K562 (cell line): Measurements from ENCODE around the gene SLC7A8. TPM values are rescaled to one million over a fixed set of nuclear protein-coding genes. Genes with fewer than 3 reads are reported as not detected.
A peak's percentile ranks its signal among the peaks of the same experiment; 100 is the strongest.

ENCODE experiments used
- ATAC-seq: fragments of 200-7000 bp; cut with Tn5 transposase; 3 replicates; pipeline ENCODE4 v1.9.1; 2020; ENCODE audit warnings: moderate library complexity
- BruUV-seq: library from RNA; stranded (reverse); fragments of 400-500 nt; replicated peaks from 2 replicates; lab custom pipeline; 2021; lab: Mats Ljungman, UMichigan
- CTCF ChIA-PET: fragments of 300-600 bp; formaldehyde crosslinking; extraction: SDS; loops from one replicate; lab custom pipeline; 2021; ENCODE audit warnings: low intra/inter-chr PET ratio; lab: Yijun Ruan, JAX
- POLR2A ChIA-PET: fragments of 300-600, 350-650 bp; sonication (Branson Sonifier 250); formaldehyde crosslinking; extraction: SDS; loops from one replicate; lab custom pipeline; 2021; ENCODE audit warnings: antibody characterized with exemption, inconsistent platforms; lab: Yijun Ruan, JAX
- DNase-seq, 4 experiments: peaks; one replicate each; pipeline versions ENCODE4 v3.0.0 to v3.0.0-alpha.2; 2011 to 2018; ENCODE audit warnings: low spot score in 3 of 4, mixed read lengths in 3 of 4; ENCODE audit errors: extremely low read depth in 1 of 4
- FAIRE-seq: peaks from 2 replicates; lab custom pipeline; 2011; peaks lifted over from hg19 to GRCh38; lab: Jason Lieb, UNC
- H2AFZ ChIP-seq: 2 replicates; pipeline ENCODE4 v1.6.0; 2011; ENCODE audit warnings: low read depth, low read length, control low read depth, inconsistent platforms
- H3K27ac ChIP-seq: fragments of 200-600 bp; 3 replicates; pipeline ENCODE4 v1.8.0; 2011; ENCODE audit warnings: low read depth, mild to moderate bottlenecking, control low read depth, inconsistent platforms, low read length, moderate library complexity, mixed read lengths; ENCODE audit errors: extremely low read depth
- H3K27me3 ChIP-seq, 2 experiments: fragments of 300-600 bp in 1 of 2; 2 replicates in 1 of 2; 3 replicates in 1 of 2; pipeline versions ENCODE4 v1.6.0 to v1.8.0; 2011; ENCODE audit warnings: inconsistent platforms in 2 of 2, low read length in 2 of 2, mild to moderate bottlenecking in 1 of 2, mixed read lengths in 1 of 2, moderate library complexity in 1 of 2; ENCODE audit not compliant: control insufficient read depth in 2 of 2, insufficient read depth in 2 of 2
- H3K36me3 ChIP-seq: fragments of 300-600 bp; 3 replicates; pipeline ENCODE4 v1.8.0; 2011; ENCODE audit warnings: mild to moderate bottlenecking, low read length, inconsistent platforms; ENCODE audit not compliant: control insufficient read depth, insufficient read depth
- H3K4me1 ChIP-seq, 2 experiments: fragments of 200-600 bp in 1 of 2; replicated peaks in 1 of 2; 2 replicates in 1 of 2; 3 replicates in 1 of 2; pipeline versions ENCODE4 v1.5.1 to v1.8.0; 2011; ENCODE audit warnings: inconsistent platforms in 2 of 2, low read length in 2 of 2, mild to moderate bottlenecking in 1 of 2, mixed read lengths in 1 of 2, moderate library complexity in 1 of 2; ENCODE audit not compliant: control insufficient read depth in 2 of 2, insufficient read depth in 2 of 2
- H3K4me2 ChIP-seq: 2 replicates; pipeline ENCODE4 v1.6.1; 2011; ENCODE audit warnings: low read length, control low read depth, inconsistent platforms, mixed read lengths; ENCODE audit not compliant: insufficient read depth
- H3K4me3 ChIP-seq: fragments of 200-600 bp; sonication (generic), shearing (Covaris generic); 2 replicates; pipeline ENCODE4 v1.5.1; 2016; ENCODE audit warnings: control low read depth, inconsistent platforms
- H3K79me2 ChIP-seq: fragments of 200-600 bp; 3 replicates; pipeline ENCODE4 v1.8.0; 2011; ENCODE audit warnings: low read length, inconsistent platforms; ENCODE audit not compliant: control insufficient read depth, insufficient read depth
- H3K9ac ChIP-seq, 2 experiments: 2 replicates each; pipeline versions ENCODE4 v1.6.0 to v1.6.1; 2011; ENCODE audit warnings: low read depth in 2 of 2, low read length in 2 of 2, control low read depth in 1 of 2, inconsistent platforms in 1 of 2, mild to moderate bottlenecking in 1 of 2, mixed read lengths in 1 of 2; ENCODE audit not compliant: insufficient read depth in 1 of 2
- H3K9me1 ChIP-seq: one replicate; pipeline ENCODE4 v1.6.0; 2011; ENCODE audit warnings: inconsistent platforms, mild to moderate bottlenecking, low read length, moderate library complexity; ENCODE audit not compliant: control insufficient read depth, insufficient read depth
- H3K9me3 ChIP-seq: replicated peaks from 2 replicates; pipeline ENCODE4 v1.5.1; 2011; ENCODE audit warnings: low read depth, low read length, inconsistent platforms; ENCODE audit not compliant: control insufficient read depth, insufficient read depth
- H4K20me1 ChIP-seq: replicated peaks from 2 replicates; pipeline ENCODE4 v1.6.1; 2011; ENCODE audit warnings: low read length, inconsistent platforms, mixed read lengths; ENCODE audit not compliant: control insufficient read depth, insufficient read depth
- CBX5 ChIP-seq: IDR thresholded peaks from 2 replicates; pipeline ENCODE4 v1.6.1; 2014; ENCODE audit warnings: low read depth, borderline replicate concordance
- DMBX1 ChIP-seq: fragments of 250-450 bp; sonication (Bioruptor Pico); IDR thresholded peaks from 2 replicates; pipeline ENCODE4 v1.8.0; 2022; ENCODE audit warnings: inconsistent platforms, mild to moderate bottlenecking, moderate library complexity, borderline replicate concordance
- ETV1 ChIP-seq: fragments of 450-650 bp; conservative IDR thresholded peaks from 2 replicates; pipeline ENCODE4 v1.6.1; 2016; ENCODE audit warnings: missing genetic modification characterization, control low read depth, low read depth, missing compliant biosample characterization
- HMG20A ChIP-seq: fragments of 450-650 bp; formaldehyde crosslinking; conservative IDR thresholded peaks from 2 replicates; pipeline ENCODE4 v1.4.0; 2020; ENCODE audit warnings: mild to moderate bottlenecking, mixed read lengths
- IFI16 ChIP-seq: fragments of 250-450 bp; sonication (Bioruptor Pico); IDR thresholded peaks from 2 replicates; pipeline ENCODE4 v2.1.2; 2022; ENCODE audit warnings: mild to moderate bottlenecking, inconsistent platforms
- MCM5 ChIP-seq: fragments of 450-650 bp; IDR thresholded peaks from 2 replicates; pipeline ENCODE4 v1.6.1; 2016; ENCODE audit warnings: low read depth
- RB1 ChIP-seq: fragments of 450-650 bp; IDR thresholded peaks from 2 replicates; pipeline ENCODE4 v1.6.1; 2017; ENCODE audit warnings: low read depth, mild to moderate bottlenecking
- WGBS: fragments of 100-300 bp; shearing (Covaris generic); methylation state at CpG from one replicate; pipeline ENCODE4 v1.1.6; 2016; ENCODE audit warnings: low coverage, mixed read lengths; ENCODE audit not compliant: insufficient coverage; ENCODE audit errors: missing lambda C conversion rate; 5-methylcytosine and 5-hydroxymethylcytosine counted together
- in situ Hi-C: fragments of 300-500 bp; cut with MboI; formaldehyde crosslinking; loops from 4 replicates; pipeline ENCODE4 v1.15.0; 2018; ENCODE audit warnings: inconsistent platforms, mixed read lengths
- intact Hi-C: fragments of 100-400 bp; cut with micrococcal nuclease; formaldehyde crosslinking; loops from 2 replicates; pipeline ENCODE4 v1.14.2; 2022
- polyA plus RNA-seq, 8 experiments: library from polyadenylated mRNA; depleted of rRNA in 4 of 8; stranded (reverse) in 5 of 8; unstranded in 3 of 8; fragments of >200 nt; fragmentation: Nextera tagmentation in 2 of 8; fragmentation: Illumina TruSeq in 1 of 8; extraction: Ambion mirVana in 2 of 8; extraction: Trizol in 1 of 8; gene quantifications; 2 replicates each; pipeline versions ENCODE4 v1.2.1 to v1.2.3, GENCODE V29; 2011 to 2014; ENCODE audit warnings: inconsistent platforms in 1 of 8, missing spikeins in 1 of 8
- total RNA-seq, 7 experiments: library from RNA; depleted of rRNA in 6 of 7; stranded (reverse); fragments of >200 nt in 6 of 7; fragmentation: Illumina TruSeq in 2 of 7; extraction: Trizol in 2 of 7; gene quantifications; 2 replicates each; pipeline versions ENCODE4 v1.2.1 to v1.2.3, GENCODE V29; 2011 to 2021; ENCODE audit warnings: low replicate concordance in 1 of 7
- TF ChIP-seq, protein P1 (sequence below), 2 experiments: IDR thresholded peaks in 1 of 2; conservative IDR thresholded peaks in 1 of 2; 2 replicates each; pipeline ENCODE4 v1.6.1; 2016; ENCODE audit warnings: low read depth in 2 of 2, mild to moderate bottlenecking in 1 of 2, missing compliant biosample characterization in 1 of 2, missing genetic modification characterization in 1 of 2, moderate library complexity in 1 of 2

Gene SLC7A8
- total and polyA plus RNA-seq, 9 of the 15 experiments (the other 6 are each of a cell fraction or from before 2014, with no cell fraction given): 2.0 to 33.0 (median 6.0) TPM

DNA sequence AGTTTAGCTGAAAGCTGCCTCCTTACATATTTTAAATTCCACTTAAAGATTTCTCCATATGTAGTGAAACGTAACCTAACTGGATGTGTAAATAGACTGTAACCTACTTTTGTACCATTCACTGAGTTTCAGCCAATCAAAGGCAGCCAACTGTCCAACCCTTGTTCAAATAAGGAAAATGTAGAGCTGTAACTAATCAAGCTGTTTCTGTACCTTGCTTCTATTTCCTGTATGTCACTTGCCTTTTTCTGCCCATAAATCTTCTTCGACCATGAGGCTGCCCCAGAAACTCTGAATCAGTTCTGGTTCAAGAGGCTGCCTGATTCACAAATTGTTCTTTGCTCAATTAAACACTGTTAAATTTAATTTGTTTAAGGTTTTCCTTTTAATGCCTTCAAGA, 6.3 kb downstream of the SLC7A8 start (continued):
- no peak for TF ChIP-seq CBX5
- TF ChIP-seq IFI16 (CRISPR knock-in tag): no peak
- TF ChIP-seq RB1: no peak
- TF ChIP-seq HMG20A (CRISPR knock-in tag): no peak
- 0 out of 2 replicates have a peak, but pooled peaks have one; percentile 18 for TF ChIP-seq ETV1 (tag)
- TF ChIP-seq MCM5: no peak

DNA sequence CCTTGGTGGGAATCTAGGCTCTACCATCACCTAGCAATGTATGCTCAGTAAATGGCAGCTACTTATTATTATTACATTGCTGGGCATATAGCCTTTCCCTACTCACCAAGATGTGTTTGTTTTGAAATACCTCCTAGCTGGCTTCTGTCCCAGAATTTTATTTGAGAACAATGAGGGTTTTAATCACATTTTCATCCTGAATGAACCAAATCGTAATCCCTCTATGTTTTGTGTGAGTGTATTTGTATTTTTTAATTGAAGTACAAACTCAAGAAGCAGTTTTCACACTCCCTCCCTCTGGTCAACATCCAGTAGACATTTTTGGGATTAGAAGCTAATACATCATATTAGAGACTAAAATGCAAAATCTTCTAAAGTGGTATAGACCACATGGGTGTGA, 7.6 kb downstream of the SLC7A8 start:
- H3K9me1 ChIP-seq: no peaks in the 10 kb centered on the region
- in situ Hi-C loops: no loop called here
- H3K4me1 ChIP-seq: peaks cover 10 to 24% of the 10 kb centered on the region in 2 experiments; a peak in 4 of 5 replicates
- no peak for ATAC-seq
- FAIRE-seq: no peak
- no peak overlapping the region for H3K4me2 ChIP-seq
- TF ChIP-seq, protein P1, sequence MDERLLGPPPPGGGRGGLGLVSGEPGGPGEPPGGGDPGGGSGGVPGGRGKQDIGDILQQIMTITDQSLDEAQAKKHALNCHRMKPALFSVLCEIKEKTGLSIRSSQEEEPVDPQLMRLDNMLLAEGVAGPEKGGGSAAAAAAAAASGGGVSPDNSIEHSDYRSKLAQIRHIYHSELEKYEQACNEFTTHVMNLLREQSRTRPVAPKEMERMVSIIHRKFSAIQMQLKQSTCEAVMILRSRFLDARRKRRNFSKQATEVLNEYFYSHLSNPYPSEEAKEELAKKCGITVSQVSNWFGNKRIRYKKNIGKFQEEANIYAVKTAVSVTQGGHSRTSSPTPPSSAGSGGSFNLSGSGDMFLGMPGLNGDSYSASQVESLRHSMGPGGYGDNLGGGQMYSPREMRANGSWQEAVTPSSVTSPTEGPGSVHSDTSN (CRISPR knock-in tag; IDR thresholded peaks at IDR 0.05; ENCODE audit: low read depth): no peak
- TF ChIP-seq, protein P1 (tag; conservative IDR thresholded peaks at IDR 0.05; ENCODE audit: low read depth): no peak
- TF ChIP-seq DMBX1: no peak
- TF ChIP-seq, all 486 proteins: peak for 0
- Histone ChIP-seq H3K27me3 (no peaks in the 10 kb centered on the region), H4K20me1 (no peaks in the 10 kb centered on the region), H3K36me3 (no peaks in the 10 kb centered on the region), H3K27ac (no peak overlapping the region), H3K9me3 (no peaks in the 10 kb centered on the region), H3K9ac (no peak overlapping the region), H3K4me3 (no peak overlapping the region), H2AFZ (no peak overlapping the region; the same call in 1 of the 2 replicates), H3K79me2 (no peaks in the 10 kb centered on the region)
- 6% methylated on average over 1 of the region's 1 CpG for WGBS
- intact Hi-C loops: no loop called here
- POLR2A ChIA-PET: interaction anchor here (0.9 to 1.6 kb wide), 3 partner anchors 8 to 63 kb away, joined by 3 to 6 read pairs (median 4); no protein-coding TSS in a partner anchor
- DNase-seq: no peak
- BruUV-seq: no TSS peak
- CTCF ChIA-PET: no interaction called here
